BJ (cell line): ENCODE data around the gene SPON1. TPM values are rescaled to one million over a fixed set of nuclear protein-coding genes. Genes with fewer than 3 reads are reported as not detected.

Experiments used
- CTCF ChIA-PET: fragments of 350-600 bp; formaldehyde crosslinking; extraction: SDS; loops from one replicate; lab custom pipeline; 2021; ENCODE audit warnings: antibody characterized with exemption, inconsistent platforms; lab: Yijun Ruan, JAX
- POLR2A ChIA-PET: fragments of 300-600 bp; sonication (Branson Sonifier 250); formaldehyde crosslinking; extraction: SDS; loops from one replicate; lab custom pipeline; 2021; ENCODE audit warnings: antibody characterized with exemption; lab: Charles Lee
- DNase-seq: peaks from one replicate; pipeline ENCODE4 v3.0.0-alpha.2; 2011; ENCODE audit warnings: low read depth
- H3K27me3 ChIP-seq: 2 replicates; pipeline ENCODE4 v1.6.0; 2011; ENCODE audit warnings: low read length; ENCODE audit not compliant: control insufficient read depth, insufficient read depth
- H3K36me3 ChIP-seq: 2 replicates; pipeline ENCODE4 v1.5.1; 2011; ENCODE audit warnings: low read length; ENCODE audit not compliant: control insufficient read depth, insufficient read depth
- H3K4me3 ChIP-seq: 2 replicates; pipeline ENCODE4 v1.5.1; 2011; ENCODE audit warnings: low read depth, mild to moderate bottlenecking, control low read depth, low read length
- CTCF ChIP-seq: IDR thresholded peaks from 2 replicates; pipeline ENCODE4 v1.5.1; 2011; ENCODE audit warnings: low read depth, mild to moderate bottlenecking, control low read depth, inconsistent platforms, low read length, moderate library complexity; ENCODE audit not compliant: insufficient read depth
- polyA plus RNA-seq: library from polyadenylated mRNA; depleted of rRNA; stranded (reverse); fragments of >200 nt; gene quantifications from 2 replicates; pipeline ENCODE4 v1.2.3, GENCODE V29; 2011

Gene SPON1
- polyA plus RNA-seq, 1 experiment, result not detected

DNA sequence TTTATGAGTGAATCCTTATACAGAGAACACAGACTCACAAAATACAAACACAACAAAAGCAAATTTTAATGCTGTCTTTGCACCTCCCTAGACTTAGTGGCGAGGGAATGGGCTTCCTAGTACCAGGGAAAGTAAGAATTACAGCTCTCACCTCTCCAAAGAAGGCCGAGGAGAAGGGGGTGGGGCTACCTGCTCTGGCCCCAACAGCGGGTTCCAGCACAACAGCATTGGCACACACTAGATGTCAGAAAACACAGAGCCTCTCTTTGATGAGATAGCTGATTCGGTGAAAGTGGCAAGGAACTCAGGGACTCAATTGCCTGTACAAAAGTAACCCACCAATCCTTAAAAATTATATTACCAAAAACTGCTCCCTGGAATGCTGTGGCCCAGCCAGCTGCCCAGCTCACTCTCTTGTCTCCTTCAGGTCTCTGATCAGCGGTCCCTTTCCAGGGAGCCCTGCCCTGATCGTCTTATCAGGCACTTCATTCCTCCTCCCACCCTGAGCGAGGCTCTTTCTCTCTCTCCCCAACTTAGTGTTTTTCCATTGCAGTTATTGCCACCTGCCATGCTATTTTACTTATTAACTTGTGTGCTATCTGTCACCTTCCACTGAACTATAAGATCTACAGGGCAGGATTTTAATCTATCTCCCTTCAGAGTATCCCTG, 30.7 kb downstream of the SPON1 start:
- Histone ChIP-seq H3K36me3 (no peaks in the 10 kb centered on the region), H3K27me3 (no peaks in the 10 kb centered on the region), H3K4me3 (no peak overlapping the region)
- CTCF ChIA-PET, result interaction anchor here (1.1 kb wide), 1 partner anchor 63 kb away, joined by 3 read pairs; no protein-coding TSS in a partner anchor
- no peak for DNase-seq
- no peak for TF ChIP-seq CTCF
- POLR2A ChIA-PET, result no interaction called here

- DNase-seq, result no peak
- Histone ChIP-seq H3K36me3 (no peaks in the 10 kb centered on the region), H3K4me3 (no peak overlapping the region), H3K27me3 (no peaks in the 10 kb centered on the region)
- CTCF ChIA-PET, result no interaction called here
- POLR2A ChIA-PET, result no interaction called here
- no peak for TF ChIP-seq CTCF
Measured at GRCh38 chr11:13997881-13998280, 35.4 kb downstream of the SPON1 start.

- CTCF ChIA-PET, result no interaction called here
- no peak for TF ChIP-seq CTCF
- no peak overlapping the region for H3K4me3 ChIP-seq
- POLR2A ChIA-PET, result no interaction called here
- no peak for DNase-seq
- H3K27me3 ChIP-seq, result no peaks in the 10 kb centered on the region
- no peaks in the 10 kb centered on the region for H3K36me3 ChIP-seq
Measured at GRCh38 chr11:13999704-14000103, 37.2 kb downstream of the SPON1 start.

GRCh38 chr11:14001597-14001996, 39.1 kb downstream of the SPON1 start:
- no peak for TF ChIP-seq CTCF
- ChIA-PET POLR2A (no interaction called here), CTCF (no interaction called here)
- Histone ChIP-seq H3K4me3 (no peak overlapping the region), H3K27me3 (no peaks in the 10 kb centered on the region; the same call in 1 of the 2 replicates), H3K36me3 (no peaks in the 10 kb centered on the region)
- no peak for DNase-seq

GRCh38 chr11:14007566-14007965, 45.0 kb downstream of the SPON1 start:
- H3K36me3 ChIP-seq, result no peaks in the 10 kb centered on the region
- ChIA-PET POLR2A (no interaction called here), CTCF (no interaction called here)
- no peak for DNase-seq
- H3K27me3 ChIP-seq, result no peaks in the 10 kb centered on the region; the same call in 1 of the 2 replicates
- no peak overlapping the region for H3K4me3 ChIP-seq
- no peak for TF ChIP-seq CTCF
